Body of pancreas (tissue), 4 donors: ENCODE measurements around the gene FOXK1. TPM values are rescaled to one million over a fixed set of nuclear protein-coding genes. Genes with fewer than 3 reads are reported as not detected.
"Not testable (repeated sequence)": the region's sequence is repeated elsewhere in the genome, so short reads cannot be mapped to it uniquely, and the experiment has no call there.

Source experiments
- ATAC-seq: fragments of 150-250 bp; one replicate; pipeline ENCODE4 v1.9.1; 2016
- DNase-seq, 4 donors: peaks; one replicate each; pipeline ENCODE4 v3.0.0-alpha.2; 2019
- H3K27ac ChIP-seq, 4 donors: fragments of 200-600 bp; sonication (generic); 1 replicate in 3 of 4; 2 replicates in 1 of 4; pipeline versions ENCODE4 v1.5.1 to v1.6.1; 2016 to 2019; ENCODE audit warnings: mild to moderate bottlenecking in 1 of 4, mixed read lengths in 1 of 4, moderate library complexity in 1 of 4
- H3K27me3 ChIP-seq, 2 donors: fragments of 200-600 bp; sonication (generic); one replicate each; pipeline ENCODE4 v1.6.0; 2016; ENCODE audit warnings: mild to moderate bottlenecking in 1 of 2
- H3K36me3 ChIP-seq, 2 donors: fragments of 200-600 bp; sonication (generic); replicated peaks in 1 of 2; 2 replicates each; pipeline ENCODE4 v1.5.1; 2016; ENCODE audit warnings: low read depth in 2 of 2; ENCODE audit not compliant: insufficient read depth in 1 of 2
- H3K4me1 ChIP-seq: fragments of 200-600 bp; sonication (generic); one replicate; pipeline ENCODE4 v1.6.0; 2016
- H3K4me3 ChIP-seq, 2 donors: fragments of 200-600 bp; sonication (generic); 1 replicate in 1 of 2; 2 replicates in 1 of 2; pipeline ENCODE4 v1.5.1; 2016 to 2019
- H3K9me3 ChIP-seq, 3 donors: fragments of 200-600 bp; sonication (generic); 1 replicate in 2 of 3; 2 replicates in 1 of 3; pipeline ENCODE4 v1.5.1; 2016
- POLR2A ChIP-seq, 3 donors: fragments of 450-650 bp; IDR thresholded peaks; one replicate each; pipeline ENCODE4 v1.6.1; 2016; ENCODE audit warnings: antibody characterized with exemption in 3 of 3, mild to moderate bottlenecking in 2 of 3
- WGBS, 2 donors: methylation state at CpG; one replicate each; pipeline ENCODE4 v1.1.5; 2017; 5-methylcytosine and 5-hydroxymethylcytosine counted together
- intact Hi-C: fragments of 100-400 bp; cut with DNase I; formaldehyde crosslinking; loops from one replicate; pipeline ENCODE4 v1.15.1; 2023
- total RNA-seq, 2 donors: library from RNA; depleted of rRNA; stranded (reverse); fragments of >200 nt; gene quantifications; one replicate each; pipeline ENCODE4 v1.1.0, GENCODE V29; 2016
- TF ChIP-seq, protein P1 (sequence below), 7 experiments: fragments of 450-650 bp in 4 of 7; fragments of 200-600 bp in 3 of 7; sonication (generic) in 3 of 7; IDR thresholded peaks; one replicate each; pipeline ENCODE4 v1.5.1; 2016 to 2019; ENCODE audit warnings: antibody characterized with exemption in 7 of 7

Gene FOXK1
- total RNA-seq, 2 donors from 2014 or later, result 16.2 to 17.6 TPM

DNA sequence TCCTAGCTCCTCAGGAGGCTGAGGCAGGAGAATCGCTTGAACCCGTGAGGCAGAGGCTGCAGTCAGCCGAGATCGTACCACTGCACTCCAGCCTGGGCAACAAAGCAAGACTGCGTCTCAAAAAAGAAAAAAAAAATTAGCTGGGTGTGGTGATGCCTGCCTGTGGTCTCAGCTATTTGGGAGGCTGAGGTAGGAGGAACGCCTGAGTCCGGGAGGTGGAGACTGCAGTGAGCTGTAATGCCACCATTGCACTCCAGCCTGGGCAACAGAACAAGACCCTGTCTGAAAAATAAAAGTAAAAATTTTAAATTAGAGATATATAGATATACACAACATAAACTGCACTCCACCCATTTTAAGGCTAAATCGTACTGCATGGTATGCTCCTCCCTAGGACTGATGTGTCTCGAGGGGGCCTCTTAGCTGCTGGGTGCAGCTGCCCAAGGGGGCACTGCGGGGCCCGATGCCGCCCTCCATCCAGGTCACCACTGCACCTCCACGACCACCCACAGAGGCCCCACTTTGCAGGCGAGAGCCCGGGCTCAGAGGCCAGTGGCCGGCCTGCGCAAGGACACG, 40.9 kb upstream of the FOXK1 start:
- peak overlapping the region in 3 of 4 donors; percentile 69 to 89 (median 88) for H3K27ac ChIP-seq
- WGBS, 2 donors, result 38 to 49% methylated on average over 15 to 18 of the region's 18 CpGs
- DNase-seq (peak in 2 of 4 donors; percentile 9 to 18), ATAC-seq (no peak)
- no peaks in the 10 kb centered on the region for H3K27me3 ChIP-seq
- peak overlapping the region in 1 of 2 donors; percentile 22 for H3K4me3 ChIP-seq
- H3K36me3 ChIP-seq, result no peaks in the 10 kb centered on the region
- TF ChIP-seq, protein P1, sequence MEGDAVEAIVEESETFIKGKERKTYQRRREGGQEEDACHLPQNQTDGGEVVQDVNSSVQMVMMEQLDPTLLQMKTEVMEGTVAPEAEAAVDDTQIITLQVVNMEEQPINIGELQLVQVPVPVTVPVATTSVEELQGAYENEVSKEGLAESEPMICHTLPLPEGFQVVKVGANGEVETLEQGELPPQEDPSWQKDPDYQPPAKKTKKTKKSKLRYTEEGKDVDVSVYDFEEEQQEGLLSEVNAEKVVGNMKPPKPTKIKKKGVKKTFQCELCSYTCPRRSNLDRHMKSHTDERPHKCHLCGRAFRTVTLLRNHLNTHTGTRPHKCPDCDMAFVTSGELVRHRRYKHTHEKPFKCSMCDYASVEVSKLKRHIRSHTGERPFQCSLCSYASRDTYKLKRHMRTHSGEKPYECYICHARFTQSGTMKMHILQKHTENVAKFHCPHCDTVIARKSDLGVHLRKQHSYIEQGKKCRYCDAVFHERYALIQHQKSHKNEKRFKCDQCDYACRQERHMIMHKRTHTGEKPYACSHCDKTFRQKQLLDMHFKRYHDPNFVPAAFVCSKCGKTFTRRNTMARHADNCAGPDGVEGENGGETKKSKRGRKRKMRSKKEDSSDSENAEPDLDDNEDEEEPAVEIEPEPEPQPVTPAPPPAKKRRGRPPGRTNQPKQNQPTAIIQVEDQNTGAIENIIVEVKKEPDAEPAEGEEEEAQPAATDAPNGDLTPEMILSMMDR (IDR thresholded peaks at IDR 0.05), result peak in 3 of 7 experiments; percentile 24 to 43 (median 37)
- TF ChIP-seq POLR2A (IDR thresholded peaks at IDR 0.05), result peak in 1 of 3 donors; percentile 6
- peaks cover 13% of the 10 kb centered on the region for H3K4me1 ChIP-seq
- intact Hi-C loops, result loop anchor here (5.0 kb wide), 1 partner anchor 41 kb away; the partner anchor contains the start of gene FOXK1
- no peaks in the 10 kb centered on the region for H3K9me3 ChIP-seq

- ATAC-seq, result peak; percentile 95
- peak; percentile 42 to 81 (median 68) for TF ChIP-seq POLR2A (IDR thresholded peaks at IDR 0.05)
- TF ChIP-seq, protein P1 (IDR thresholded peaks at IDR 0.05), result peak in 5 of 7 experiments; percentile 7 to 65 (median 52)
- H3K4me3 ChIP-seq, result peak overlapping the region; percentile 12 to 22
- WGBS, 2 donors, result 1 to 3% methylated on average over 23 to 93 of the region's 103 CpGs
- intact Hi-C loops, result loop anchor here (5.0 kb wide), 1 partner anchor 40 kb away; the partner anchor contains the start of gene FOXK1
- no peaks in the 10 kb centered on the region for H3K9me3 ChIP-seq
- H3K4me1 ChIP-seq, result peaks cover 13% of the 10 kb centered on the region
- peak overlapping the region; percentile 63 to 89 (median 78) for H3K27ac ChIP-seq
- H3K36me3 ChIP-seq, result no peaks in the 10 kb centered on the region
- DNase-seq, result peak; percentile 96 to 98 (median 96)
- H3K27me3 ChIP-seq, result no peaks in the 10 kb centered on the region
Measured at GRCh38 chr7:4641667-4642467, 40.2 kb upstream of the FOXK1 start.

DNA sequence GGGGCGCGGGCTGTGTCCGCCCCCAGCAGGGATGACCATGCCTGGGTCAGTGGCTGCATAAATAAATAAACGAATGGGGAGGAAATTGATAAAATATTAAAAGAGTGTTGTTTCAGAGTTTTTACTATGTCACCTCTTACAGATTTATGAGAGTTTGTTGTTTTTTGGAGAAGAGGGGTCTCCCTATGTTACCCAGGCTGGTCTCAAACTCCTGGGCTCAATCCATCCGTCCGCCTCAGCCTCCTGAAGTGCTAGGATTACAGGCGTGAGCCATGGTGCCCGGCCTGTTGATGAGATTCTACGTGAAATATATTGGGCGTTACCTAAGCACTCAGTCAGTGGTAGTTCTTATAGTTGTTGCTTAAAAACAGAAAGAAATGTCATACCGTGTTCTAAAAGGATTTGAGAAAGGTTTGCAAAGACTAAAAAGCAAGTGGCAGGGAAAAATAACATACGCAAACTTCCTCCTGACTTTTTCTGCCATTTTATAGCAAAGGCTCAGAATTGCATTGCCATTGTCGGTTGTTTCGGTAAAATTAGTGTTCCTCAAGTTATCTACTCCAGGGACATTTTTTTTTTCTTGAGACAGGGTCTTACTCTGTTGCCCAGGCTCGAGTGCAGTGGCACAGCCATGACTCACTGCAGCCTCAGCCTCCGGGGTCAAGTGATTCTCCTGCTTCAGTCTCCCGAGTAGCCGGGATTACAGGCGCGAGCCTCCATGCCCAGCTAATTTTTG, 39.5 kb upstream of the FOXK1 start:
- Histone ChIP-seq H3K4me3 (peak overlapping the region in 1 of 2 donors; percentile 12), H3K9me3 (no peaks in the 10 kb centered on the region), H3K36me3 (no peaks in the 10 kb centered on the region), H3K27ac (peak overlapping the region; percentile 63 to 89 (median 78)), H3K4me1 (peaks cover 13% of the 10 kb centered on the region), H3K27me3 (no peaks in the 10 kb centered on the region)
- intact Hi-C loops, result loop anchor here (5.0 kb wide), 1 partner anchor 40 kb away; the partner anchor contains the start of gene FOXK1
- WGBS, 2 donors, result 73% methylated on average over 20 of the region's 20 CpGs
- DNase-seq (no peak), ATAC-seq (no peak)
- TF ChIP-seq, protein P1 (IDR thresholded peaks at IDR 0.05), result no peak
- no peak for TF ChIP-seq POLR2A (IDR thresholded peaks at IDR 0.05)

DNA sequence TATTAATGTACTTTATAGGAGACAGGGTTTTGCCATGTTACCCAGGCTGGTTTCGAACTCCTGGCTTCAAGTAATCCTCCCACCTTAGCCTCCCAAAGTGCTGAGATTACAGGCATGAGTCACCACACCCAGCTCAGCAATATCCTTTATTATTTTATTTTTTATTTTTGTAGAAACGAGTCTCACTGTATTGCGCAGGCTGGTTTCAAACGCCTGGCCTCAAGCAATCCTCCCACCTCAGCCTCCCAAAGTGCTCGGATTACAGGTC, 39.0 kb upstream of the FOXK1 start:
- H3K36me3 ChIP-seq, DNase-seq, ATAC-seq, H3K9me3 ChIP-seq, H3K27ac ChIP-seq, H3K27me3 ChIP-seq, H3K4me3 ChIP-seq: not testable (repeated sequence)
- H3K4me1 ChIP-seq, result peaks cover 13% of the 10 kb centered on the region
- 98 to 100% methylated on average over 5 of the region's 5 CpGs for WGBS, 2 donors
- intact Hi-C loops, result loop anchor here (5.0 kb wide), 1 partner anchor 39 kb away; the partner anchor contains the start of gene FOXK1

- H3K27me3 ChIP-seq, result no peaks in the 10 kb centered on the region
- no peak for TF ChIP-seq POLR2A (IDR thresholded peaks at IDR 0.05)
- TF ChIP-seq, protein P1 (IDR thresholded peaks at IDR 0.05), result no peak
- DNase-seq, result no peak
- H3K27ac ChIP-seq, result no peak overlapping the region
- ATAC-seq, result no peak
- no peak overlapping the region for H3K4me3 ChIP-seq
- H3K36me3 ChIP-seq, result no peaks in the 10 kb centered on the region
- peaks cover 13% of the 10 kb centered on the region for H3K4me1 ChIP-seq
- 56 to 57% methylated on average over 2 of the region's 2 CpGs for WGBS, 2 donors
- intact Hi-C loops, result no loop called here
- no peaks in the 10 kb centered on the region for H3K9me3 ChIP-seq
Measured at GRCh38 chr7:4645246-4645645, 36.8 kb upstream of the FOXK1 start.
